OCI-LY1 (cell line): ENCODE measurements around the gene JAKMIP2.

Experiments used
- H2AFZ ChIP-seq: fragments of 200-600 bp; sonication (generic), shearing (Covaris generic); 2 replicates; pipeline ENCODE4 v1.6.0; 2014; ENCODE audit warnings: antibody characterized with exemption, mild to moderate bottlenecking, low read length
- H3F3A ChIP-seq: fragments of 200-600 bp; sonication (generic), shearing (Covaris generic); 2 replicates; pipeline ENCODE4 v1.6.0; 2014; ENCODE audit warnings: mild to moderate bottlenecking, antibody characterized with exemption, low read length, moderate library complexity; ENCODE audit not compliant: insufficient read depth
- H3K27ac ChIP-seq: fragments of 200-600 bp; sonication (generic); 2 replicates; pipeline ENCODE4 v1.5.1; 2014; ENCODE audit warnings: low read length, mixed run types, mild to moderate bottlenecking, low read depth; ENCODE audit not compliant: poor library complexity, severe bottlenecking
- H3K27me3 ChIP-seq: fragments of 200-600 bp; sonication (generic); 2 replicates; pipeline ENCODE4 v1.6.0; 2014; ENCODE audit warnings: antibody characterized with exemption, mild to moderate bottlenecking, low read length, moderate library complexity; ENCODE audit not compliant: insufficient read depth
- H3K36me3 ChIP-seq: fragments of 200-600 bp; sonication (generic); 2 replicates; pipeline ENCODE4 v1.6.1; 2014; ENCODE audit warnings: mild to moderate bottlenecking, antibody characterized with exemption, low read length, moderate library complexity, mixed read lengths; ENCODE audit not compliant: insufficient read depth
- H3K4me1 ChIP-seq: fragments of 200-600 bp; sonication (generic); 2 replicates; pipeline ENCODE4 v1.5.1; 2014; ENCODE audit warnings: mild to moderate bottlenecking, low read length, moderate library complexity; ENCODE audit not compliant: insufficient read depth, severe bottlenecking
- H3K4me2 ChIP-seq: fragments of 200-600 bp; sonication (generic), shearing (Covaris generic); 2 replicates; pipeline ENCODE4 v1.6.1; 2014; ENCODE audit warnings: low read length
- H3K4me3 ChIP-seq: fragments of 200-600 bp; sonication (generic); 2 replicates; pipeline ENCODE4 v1.5.1; 2014; ENCODE audit warnings: low read length, low read depth, mild to moderate bottlenecking, mixed read lengths; ENCODE audit not compliant: poor library complexity, severe bottlenecking
- H3K79me2 ChIP-seq: fragments of 200-600 bp; shearing (Covaris generic); 2 replicates; pipeline ENCODE4 v1.6.1; 2016; ENCODE audit warnings: mixed run types, low read length, mixed read lengths; ENCODE audit not compliant: insufficient read depth
- H3K9ac ChIP-seq: fragments of 200-600 bp; sonication (generic), shearing (Covaris generic); 2 replicates; pipeline ENCODE4 v1.6.1; 2014; ENCODE audit warnings: mild to moderate bottlenecking, low read length, mixed read lengths
- H3K9me2 ChIP-seq: fragments of 200-600 bp; sonication (generic), shearing (Covaris generic); 2 replicates; pipeline ENCODE4 v1.6.1; 2014; ENCODE audit warnings: low read depth, mild to moderate bottlenecking, low read length, mixed read lengths
- H3K9me3 ChIP-seq: fragments of 200-600 bp; shearing (Covaris generic); 2 replicates; pipeline ENCODE4 v1.6.1; 2014; ENCODE audit warnings: low read length, mixed read lengths
- H4K20me1 ChIP-seq: fragments of 200-600 bp; sonication (generic), shearing (Covaris generic); 2 replicates; pipeline ENCODE4 v1.6.0; 2016; ENCODE audit warnings: mild to moderate bottlenecking, low read length; ENCODE audit not compliant: insufficient read depth
- EZH2 ChIP-seq: fragments of 200-600 bp; sonication (generic), shearing (Covaris generic); IDR thresholded peaks from 2 replicates; pipeline ENCODE4 v1.8.0; 2017; ENCODE audit warnings: borderline replicate concordance, mixed run types, mild to moderate bottlenecking, antibody characterized with exemption, low read length, moderate library complexity, mixed read lengths
- TF ChIP-seq, protein P1 (sequence below): fragments of 200-600 bp; sonication (generic), shearing (Covaris generic); IDR thresholded peaks from 2 replicates; pipeline ENCODE4 v1.5.1; 2017; ENCODE audit warnings: mild to moderate bottlenecking, antibody characterized with exemption, low read length, moderate library complexity, mixed read lengths

JAKMIP2 gene

DNA sequence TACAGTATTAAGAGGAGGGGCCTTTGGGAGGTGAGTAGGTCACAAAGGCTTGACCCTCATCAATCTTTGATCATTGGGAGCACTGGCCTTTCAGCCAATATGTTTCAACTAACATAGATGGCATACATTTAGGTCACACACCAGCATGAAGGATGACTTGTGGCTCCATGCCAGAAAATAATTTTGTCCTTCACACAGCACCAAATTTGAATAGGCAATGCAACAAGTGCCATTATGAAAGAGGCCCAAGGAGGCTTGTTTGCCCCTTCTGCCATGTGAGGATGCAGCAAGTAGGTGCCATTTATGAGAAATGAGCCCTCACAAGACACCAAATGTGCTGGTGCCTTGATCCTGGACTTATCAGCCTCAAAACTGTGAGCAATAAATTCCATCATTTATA lies 81.1 kb downstream of the JAKMIP2 start:
- no peaks in the 10 kb centered on the region for H3F3A ChIP-seq
- no peak overlapping the region for H3K27ac ChIP-seq
- H3K4me2 ChIP-seq = no peak overlapping the region
- no peak overlapping the region for H3K9ac ChIP-seq
- H3K27me3 ChIP-seq = no peaks in the 10 kb centered on the region
- H3K36me3 ChIP-seq = no peaks in the 10 kb centered on the region
- TF ChIP-seq, protein P1, sequence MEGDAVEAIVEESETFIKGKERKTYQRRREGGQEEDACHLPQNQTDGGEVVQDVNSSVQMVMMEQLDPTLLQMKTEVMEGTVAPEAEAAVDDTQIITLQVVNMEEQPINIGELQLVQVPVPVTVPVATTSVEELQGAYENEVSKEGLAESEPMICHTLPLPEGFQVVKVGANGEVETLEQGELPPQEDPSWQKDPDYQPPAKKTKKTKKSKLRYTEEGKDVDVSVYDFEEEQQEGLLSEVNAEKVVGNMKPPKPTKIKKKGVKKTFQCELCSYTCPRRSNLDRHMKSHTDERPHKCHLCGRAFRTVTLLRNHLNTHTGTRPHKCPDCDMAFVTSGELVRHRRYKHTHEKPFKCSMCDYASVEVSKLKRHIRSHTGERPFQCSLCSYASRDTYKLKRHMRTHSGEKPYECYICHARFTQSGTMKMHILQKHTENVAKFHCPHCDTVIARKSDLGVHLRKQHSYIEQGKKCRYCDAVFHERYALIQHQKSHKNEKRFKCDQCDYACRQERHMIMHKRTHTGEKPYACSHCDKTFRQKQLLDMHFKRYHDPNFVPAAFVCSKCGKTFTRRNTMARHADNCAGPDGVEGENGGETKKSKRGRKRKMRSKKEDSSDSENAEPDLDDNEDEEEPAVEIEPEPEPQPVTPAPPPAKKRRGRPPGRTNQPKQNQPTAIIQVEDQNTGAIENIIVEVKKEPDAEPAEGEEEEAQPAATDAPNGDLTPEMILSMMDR = no peak
- no peak for TF ChIP-seq EZH2
- no peak overlapping the region for H3K4me3 ChIP-seq
- no peak overlapping the region for H2AFZ ChIP-seq
- no peaks in the 10 kb centered on the region for H3K4me1 ChIP-seq
- no peaks in the 10 kb centered on the region for H4K20me1 ChIP-seq
- H3K9me2 ChIP-seq = no peaks in the 10 kb centered on the region
- no peaks in the 10 kb centered on the region for H3K9me3 ChIP-seq
- no peaks in the 10 kb centered on the region for H3K79me2 ChIP-seq

DNA sequence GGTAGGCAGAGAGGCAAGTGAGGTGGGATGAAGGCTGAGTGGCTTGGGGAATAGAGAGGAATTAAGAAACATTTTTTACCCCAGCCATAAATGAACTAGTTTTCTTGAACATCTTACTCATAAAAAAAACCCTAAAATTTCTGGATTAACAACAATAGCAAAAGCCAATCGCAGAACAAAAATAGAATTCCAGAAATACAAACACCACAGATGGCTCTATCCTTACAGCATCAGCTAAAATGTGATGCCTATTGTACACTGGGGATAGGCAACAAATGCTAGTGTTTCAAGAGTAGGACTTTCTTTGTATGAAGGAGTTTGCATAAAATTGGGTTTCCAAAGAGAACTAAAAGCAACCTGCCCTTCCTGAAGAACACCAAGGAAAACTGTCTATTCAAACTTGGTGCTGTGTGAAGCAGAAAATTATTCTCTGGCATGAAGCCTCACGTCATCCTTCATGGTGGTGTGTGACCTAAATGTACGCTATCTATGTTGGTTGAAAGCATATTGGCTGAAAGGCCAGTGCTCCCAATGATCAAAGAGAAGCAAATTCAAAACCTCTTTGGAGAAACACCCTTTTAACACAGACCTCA lies 82.9 kb downstream of the JAKMIP2 start:
- no peaks in the 10 kb centered on the region for H3K9me3 ChIP-seq
- no peaks in the 10 kb centered on the region for H3K79me2 ChIP-seq
- H3K27me3 ChIP-seq = no peaks in the 10 kb centered on the region
- H3K36me3 ChIP-seq = no peaks in the 10 kb centered on the region
- no peak for TF ChIP-seq EZH2
- TF ChIP-seq, protein P1 = no peak
- no peak overlapping the region for H3K9ac ChIP-seq
- no peak overlapping the region for H3K27ac ChIP-seq
- no peaks in the 10 kb centered on the region for H3F3A ChIP-seq
- no peak overlapping the region for H2AFZ ChIP-seq
- H3K9me2 ChIP-seq = no peaks in the 10 kb centered on the region
- no peak overlapping the region for H3K4me2 ChIP-seq
- no peaks in the 10 kb centered on the region for H3K4me1 ChIP-seq
- no peaks in the 10 kb centered on the region for H4K20me1 ChIP-seq
- H3K4me3 ChIP-seq = no peak overlapping the region

DNA sequence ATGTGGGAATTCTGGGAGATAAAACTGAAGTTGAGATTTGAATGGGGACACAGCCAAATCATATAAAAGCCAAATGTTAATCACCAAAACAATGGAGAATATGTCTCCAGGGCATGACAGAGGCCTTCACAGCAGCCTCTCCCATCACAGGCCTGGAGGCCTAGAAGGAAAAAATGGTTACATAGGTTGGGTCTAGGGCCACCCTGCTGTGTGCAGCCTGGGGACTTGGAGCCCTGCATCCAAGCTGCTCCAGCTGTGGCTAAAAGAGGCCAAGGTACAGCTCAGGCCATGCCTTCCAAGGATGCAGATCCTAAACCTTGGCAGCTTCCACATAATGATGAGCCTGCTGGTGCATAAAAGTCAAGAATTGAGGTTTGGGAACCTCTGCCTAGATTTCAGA lies 85.1 kb downstream of the JAKMIP2 start:
- Histone ChIP-seq H3K4me3 (no peak overlapping the region), H3K4me1 (no peaks in the 10 kb centered on the region), H3K9me3 (no peaks in the 10 kb centered on the region), H3K27ac (no peak overlapping the region), H3K9me2 (no peaks in the 10 kb centered on the region), H3K79me2 (no peaks in the 10 kb centered on the region), H2AFZ (no peak overlapping the region), H4K20me1 (no peaks in the 10 kb centered on the region), H3K9ac (no peak overlapping the region), H3K4me2 (no peak overlapping the region), H3K27me3 (no peaks in the 10 kb centered on the region), H3K36me3 (no peaks in the 10 kb centered on the region), H3F3A (no peaks in the 10 kb centered on the region)
- no peak for TF ChIP-seq EZH2
- TF ChIP-seq, protein P1 = no peak
